Adipocyte (in vitro differentiated cells): ENCODE results near the gene ITLN2.
"Not testable (repeated sequence)": the region's sequence is repeated elsewhere in the genome, so short reads cannot be mapped to it uniquely, and the experiment has no call there.

Experiments used
- DNase-seq: peaks from one replicate; pipeline ENCODE4 v3.0.0-alpha.2; 2015; ENCODE audit warnings: low read depth
- H3K27me3 ChIP-seq: replicated peaks from 2 replicates; pipeline ENCODE4 v1.7.0; 2013; ENCODE audit warnings: mild to moderate bottlenecking, low read length, moderate library complexity; ENCODE audit not compliant: control insufficient read depth, insufficient read depth
- H3K36me3 ChIP-seq: 2 replicates; pipeline ENCODE4 v1.7.0; 2013; ENCODE audit warnings: low read length, mild to moderate bottlenecking, moderate library complexity; ENCODE audit not compliant: control insufficient read depth, insufficient read depth, severe bottlenecking
- H3K4me1 ChIP-seq: 2 replicates; pipeline ENCODE4 v1.7.0; 2013; ENCODE audit warnings: mild to moderate bottlenecking, low read length, moderate library complexity; ENCODE audit not compliant: control insufficient read depth, insufficient read depth
- H3K4me3 ChIP-seq: 2 replicates; pipeline ENCODE4 v1.7.0; 2013; ENCODE audit warnings: mild to moderate bottlenecking, low read length, moderate library complexity
- H3K9ac ChIP-seq: 2 replicates; pipeline ENCODE4 v1.7.0; 2013; ENCODE audit warnings: mild to moderate bottlenecking, low read length, moderate library complexity
- H3K9me3 ChIP-seq: 2 replicates; pipeline ENCODE4 v1.7.0; 2013; ENCODE audit warnings: mild to moderate bottlenecking, low read length, moderate library complexity; ENCODE audit not compliant: control insufficient read depth

The ITLN2 gene

DNA sequence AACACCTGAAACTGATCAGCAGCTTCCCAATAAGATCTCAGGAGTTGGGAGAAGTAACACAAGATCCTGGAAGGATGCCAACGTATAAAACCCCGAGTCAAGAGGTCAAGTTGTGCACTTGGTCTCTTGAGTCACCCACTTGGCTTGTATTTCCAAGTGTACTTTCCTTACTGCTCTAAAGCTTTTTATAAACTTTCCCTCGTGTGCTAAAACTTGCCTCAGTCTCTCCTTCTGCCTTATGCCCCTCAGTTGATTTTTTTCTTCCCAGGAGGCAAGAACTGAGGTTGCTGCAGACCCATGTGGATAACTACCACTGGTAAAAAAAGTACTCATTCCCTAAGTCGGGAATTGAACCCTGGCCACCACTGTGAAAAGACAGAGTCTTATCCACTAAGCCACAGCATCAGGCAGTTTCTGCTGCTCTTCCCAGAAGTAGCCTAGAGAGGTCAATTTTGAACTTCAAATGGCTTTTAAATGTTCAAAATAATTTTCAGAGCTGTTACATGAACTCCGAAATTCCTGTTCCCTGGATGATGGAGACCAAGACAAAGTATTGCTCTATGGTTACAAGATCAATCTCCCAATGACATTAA is 28.9 kb downstream of the ITLN2 start:
- DNase-seq: peak; percentile 8
- H3K9ac ChIP-seq: no peak overlapping the region
- no peaks in the 10 kb centered on the region for H3K27me3 ChIP-seq
- H3K4me3 ChIP-seq: no peak overlapping the region
- peaks cover 4% of the 10 kb centered on the region for H3K9me3 ChIP-seq
- H3K36me3 ChIP-seq: no peaks in the 10 kb centered on the region
- H3K4me1 ChIP-seq: no peaks in the 10 kb centered on the region

- DNase-seq: no peak
- Histone ChIP-seq H3K36me3 (no peaks in the 10 kb centered on the region), H3K27me3 (no peaks in the 10 kb centered on the region), H3K4me1 (no peaks in the 10 kb centered on the region), H3K9me3 (peaks cover 4% of the 10 kb centered on the region), H3K9ac (no peak overlapping the region), H3K4me3 (no peak overlapping the region)
Measured at GRCh38 chr1:160924791-160925651, 29.6 kb downstream of the ITLN2 start.

- Histone ChIP-seq H3K36me3 (no peaks in the 10 kb centered on the region), H3K4me1 (no peaks in the 10 kb centered on the region), H3K27me3 (no peaks in the 10 kb centered on the region), H3K9me3 (no peaks in the 10 kb centered on the region), H3K4me3 (no peak overlapping the region), H3K9ac (no peak overlapping the region)
- no peak for DNase-seq
Measured at GRCh38 chr1:160916666-160917065, 37.9 kb downstream of the ITLN2 start.

DNA sequence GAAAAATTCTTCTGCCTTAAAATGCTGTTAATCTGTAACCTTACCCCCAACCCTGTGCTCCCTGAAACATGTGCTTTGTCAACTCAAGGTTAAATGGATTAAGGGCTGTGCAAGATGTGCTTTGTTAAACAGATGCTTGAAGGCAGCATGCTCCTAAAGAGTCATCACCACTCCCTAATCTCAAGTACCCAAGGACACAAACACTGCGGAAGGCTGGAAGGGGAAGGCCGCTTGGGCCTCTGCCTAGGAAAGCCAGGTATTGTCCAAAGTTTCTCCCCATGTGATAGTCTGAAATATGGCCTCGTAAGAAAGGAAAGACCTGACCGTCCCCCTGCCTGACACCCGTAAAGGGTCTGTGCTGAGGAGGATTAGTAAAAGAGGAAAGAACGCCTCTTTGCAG is 41.4 kb downstream of the ITLN2 start:
- DNase-seq, H3K9ac ChIP-seq, H3K9me3 ChIP-seq, H3K4me3 ChIP-seq, H3K27me3 ChIP-seq, H3K4me1 ChIP-seq, H3K36me3 ChIP-seq: not testable (repeated sequence)

DNA sequence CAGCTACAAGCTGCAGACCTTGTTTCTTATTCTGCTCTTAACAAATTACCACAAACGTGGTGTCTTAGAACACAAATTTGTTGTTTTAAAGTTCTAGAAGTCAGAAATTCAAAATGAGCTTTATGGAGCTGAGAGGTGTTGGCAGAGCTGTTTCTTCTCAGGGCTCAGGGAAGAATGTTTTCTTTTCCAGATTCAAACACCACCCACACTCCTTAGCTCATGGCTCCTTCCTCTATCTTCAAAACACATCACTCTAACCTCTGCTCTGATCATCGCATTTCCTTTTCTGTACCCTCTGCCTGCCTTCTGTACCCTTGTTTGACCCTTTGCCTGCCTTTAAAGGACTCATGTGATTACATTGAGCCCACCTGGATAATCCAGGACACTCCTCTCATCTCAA is 42.7 kb downstream of the ITLN2 start:
- no peak for DNase-seq
- Histone ChIP-seq H3K4me3 (no peak overlapping the region), H3K27me3 (peaks cover 3% of the 10 kb centered on the region), H3K9me3 (no peaks in the 10 kb centered on the region), H3K36me3 (no peaks in the 10 kb centered on the region), H3K9ac (no peak overlapping the region), H3K4me1 (no peaks in the 10 kb centered on the region)

GRCh38 chr1:160911441-160911840 is 43.2 kb downstream of the ITLN2 start:
- no peaks in the 10 kb centered on the region for H3K36me3 ChIP-seq
- no peak overlapping the region for H3K4me3 ChIP-seq
- DNase-seq: no peak
- no peaks in the 10 kb centered on the region for H3K9me3 ChIP-seq
- no peak overlapping the region for H3K9ac ChIP-seq
- no peaks in the 10 kb centered on the region for H3K4me1 ChIP-seq
- peaks cover 3% of the 10 kb centered on the region for H3K27me3 ChIP-seq

DNA sequence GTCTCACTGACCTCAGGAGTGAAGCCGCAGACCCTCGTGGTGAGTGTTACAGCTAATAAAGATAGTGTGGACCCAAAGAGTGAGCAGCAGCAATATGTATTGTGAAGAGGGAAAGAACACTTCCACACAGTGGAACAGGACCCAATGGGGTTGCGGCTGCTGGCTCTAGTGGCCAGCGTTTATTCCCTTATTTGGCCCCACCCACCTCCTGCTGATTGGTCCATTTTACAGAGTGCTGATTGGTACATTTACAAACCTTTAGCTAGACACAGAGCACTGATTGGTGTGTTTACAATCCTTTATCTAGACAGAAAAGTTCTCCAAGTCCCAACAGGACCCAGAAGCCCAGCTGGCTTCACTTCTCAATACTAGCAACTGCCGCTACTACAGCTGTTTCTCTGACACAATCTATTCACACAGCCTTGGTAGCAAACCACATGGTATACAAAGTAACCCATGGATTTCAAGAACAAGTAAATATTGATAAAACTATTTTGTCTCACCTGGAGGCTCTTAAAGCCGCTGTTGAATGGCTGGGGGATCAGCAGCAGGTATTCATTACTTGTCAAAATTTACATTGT is 44.3 kb downstream of the ITLN2 start:
- Histone ChIP-seq H3K4me3 (no peak overlapping the region), H3K27me3 (peaks cover 9% of the 10 kb centered on the region), H3K4me1 (no peaks in the 10 kb centered on the region), H3K9me3 (no peaks in the 10 kb centered on the region), H3K9ac (no peak overlapping the region), H3K36me3 (no peaks in the 10 kb centered on the region)
- no peak for DNase-seq

DNA sequence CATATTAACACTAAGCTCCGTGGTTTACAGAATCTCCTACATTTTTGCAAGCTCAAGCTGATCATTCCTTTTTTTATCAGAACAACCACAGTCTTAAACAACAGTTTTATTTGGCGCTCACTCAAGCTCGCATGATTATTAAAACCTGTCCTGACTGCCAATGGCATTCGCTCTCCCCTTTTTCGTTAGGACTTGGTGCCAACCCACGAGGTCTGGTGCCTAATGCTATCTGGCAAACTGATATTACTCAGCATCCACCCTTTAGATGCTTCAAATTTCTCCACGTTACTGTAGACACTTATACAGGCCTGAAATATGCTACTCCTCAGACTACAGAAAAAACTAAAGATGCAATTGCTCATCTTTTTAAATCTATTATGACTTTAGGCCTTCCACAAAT is 46.6 kb downstream of the ITLN2 start:
- peak; percentile 1 for DNase-seq
- H3K4me1 ChIP-seq: no peaks in the 10 kb centered on the region

GRCh38 chr1:160905617-160905989 is 49.0 kb downstream of the ITLN2 start:
- Histone ChIP-seq H3K4me1 (no peaks in the 10 kb centered on the region), H3K36me3 (no peaks in the 10 kb centered on the region), H3K27me3 (peaks cover 9% of the 10 kb centered on the region), H3K9ac (no peak overlapping the region), H3K4me3 (no peak overlapping the region), H3K9me3 (no peaks in the 10 kb centered on the region)
- no peak for DNase-seq

More for the DNA sequence above, 46.6 kb downstream of the ITLN2 start:
- Histone ChIP-seq H3K27me3 (peaks cover 12% of the 10 kb centered on the region), H3K36me3 (no peaks in the 10 kb centered on the region), H3K9me3 (no peaks in the 10 kb centered on the region), H3K9ac (no peak overlapping the region), H3K4me3 (no peak overlapping the region)

GRCh38 chr1:160904783-160905616 is 49.6 kb downstream of the ITLN2 start:
- H3K9ac ChIP-seq: no peak overlapping the region
- no peaks in the 10 kb centered on the region for H3K4me1 ChIP-seq
- peaks cover 9% of the 10 kb centered on the region for H3K27me3 ChIP-seq
- no peak overlapping the region for H3K4me3 ChIP-seq
- no peaks in the 10 kb centered on the region for H3K36me3 ChIP-seq
- no peak for DNase-seq
- no peaks in the 10 kb centered on the region for H3K9me3 ChIP-seq

- H3K27me3 ChIP-seq, H3K9ac ChIP-seq, H3K4me3 ChIP-seq, H3K36me3 ChIP-seq, H3K9me3 ChIP-seq, DNase-seq, H3K4me1 ChIP-seq: not testable (repeated sequence)
Measured at GRCh38 chr1:160902251-160902650, 52.4 kb downstream of the ITLN2 start.
